Activated CD8-positive, alpha-beta T cell treated with anti-CD3 and anti-CD28 coated beads, Interleukin-2, amount 10 ng/mL, durations not matched to agents 7 days and 5 days (primary cell): ENCODE results near the gene MYL9. TPM values are rescaled to one million over a fixed set of nuclear protein-coding genes. Genes with fewer than 3 reads are reported as not detected.

ENCODE experiments used
- ATAC-seq: fragments of 150-1000 bp; cut with Tn5 transposase; one replicate; pipeline ENCODE4 v1.10.0; 2021; ENCODE audit warnings: moderate library complexity
- CTCF ChIA-PET: fragments of 350-600 bp; sonication (Branson Sonifier 250); formaldehyde crosslinking; loops from one replicate; lab custom pipeline; 2021; ENCODE audit warnings: antibody characterized with exemption; lab: Charles Lee
- POLR2A ChIA-PET: fragments of 350-600 bp; sonication (Branson Sonifier 250); formaldehyde crosslinking; loops from one replicate; lab custom pipeline; 2021; ENCODE audit warnings: antibody characterized with exemption; lab: Charles Lee
- DNase-seq: peaks from one replicate; pipeline ENCODE4 v3.0.0-alpha.2; 2020
- H3K27ac Mint-ChIP-seq: one replicate; pipeline ENCODE4 v1.8.0; 2021; ENCODE audit warnings: mild to moderate bottlenecking, mixed read lengths
- H3K27me3 Mint-ChIP-seq: one replicate; pipeline ENCODE4 v1.8.0; 2021; ENCODE audit warnings: low read depth, mixed read lengths
- H3K36me3 Mint-ChIP-seq: one replicate; pipeline ENCODE4 v1.8.0; 2021; ENCODE audit warnings: low read depth, mixed read lengths
- H3K4me1 Mint-ChIP-seq: one replicate; pipeline ENCODE4 v1.8.0; 2021; ENCODE audit warnings: low read depth, mixed read lengths
- H3K4me3 Mint-ChIP-seq: one replicate; pipeline ENCODE4 v1.8.0; 2021; ENCODE audit warnings: mild to moderate bottlenecking, mixed read lengths
- H3K9me3 Mint-ChIP-seq: one replicate; pipeline ENCODE4 v1.8.0; 2022; ENCODE audit warnings: mixed read lengths; ENCODE audit not compliant: insufficient read depth
- total RNA-seq, 2 experiments: library from RNA; stranded (reverse); gene quantifications; one replicate each; pipeline ENCODE4 v1.2.3, GENCODE V29; 2021

Gene MYL9
- total RNA-seq, 2 experiments from 2014 or later, result 0.18 to 0.31 TPM

- ChIA-PET POLR2A (interaction anchor here (1.7 kb wide), 1 partner anchor 36 kb away, joined by 6 read pairs; no protein-coding TSS in a partner anchor), CTCF (interaction anchor here (1.1 kb wide), 1 partner anchor 285 kb away, joined by 3 read pairs; no protein-coding TSS in a partner anchor)
- Mint-ChIP-seq H3K36me3 (peaks cover 2% of the 10 kb centered on the region), H3K9me3 (no peaks in the 10 kb centered on the region), H3K27me3 (no peaks in the 10 kb centered on the region), H3K27ac (no peak overlapping the region), H3K4me1 (no peaks in the 10 kb centered on the region), H3K4me3 (no peak overlapping the region)
- no peak for ATAC-seq
- no peak for DNase-seq
Observed at GRCh38 chr20:36527331-36528125, 13.8 kb upstream of the MYL9 start.

GRCh38 chr20:36528176-36528874 is 13.0 kb upstream of the MYL9 start:
- Mint-ChIP-seq H3K9me3 (no peaks in the 10 kb centered on the region), H3K27ac (no peak overlapping the region), H3K27me3 (no peaks in the 10 kb centered on the region), H3K36me3 (peaks cover 2% of the 10 kb centered on the region), H3K4me3 (no peak overlapping the region), H3K4me1 (no peaks in the 10 kb centered on the region)
- ChIA-PET POLR2A (interaction anchor here (0.5 to 1.7 kb wide), 2 partner anchors 36 to 80 kb away, joined by 4 to 6 read pairs; no protein-coding TSS in a partner anchor), CTCF (no interaction called here)
- DNase-seq (no peak), ATAC-seq (no peak)

- no peak overlapping the region for H3K4me3 Mint-ChIP-seq
- no peaks in the 10 kb centered on the region for H3K9me3 Mint-ChIP-seq
- H3K27ac Mint-ChIP-seq, result no peak overlapping the region
- H3K4me1 Mint-ChIP-seq, result no peaks in the 10 kb centered on the region
- H3K36me3 Mint-ChIP-seq, result peaks cover 2% of the 10 kb centered on the region
- no peaks in the 10 kb centered on the region for H3K27me3 Mint-ChIP-seq
- no peak for ATAC-seq
- CTCF ChIA-PET, result no interaction called here
- POLR2A ChIA-PET, result interaction anchor here (0.5 to 1.7 kb wide), 2 partner anchors 37 to 80 kb away, joined by 4 to 6 read pairs; no protein-coding TSS in a partner anchor
- no peak for DNase-seq
Observed at GRCh38 chr20:36528875-36529417, 12.4 kb upstream of the MYL9 start.

- no peak overlapping the region for H3K27ac Mint-ChIP-seq
- DNase-seq (no peak), ATAC-seq (no peak)
- no peaks in the 10 kb centered on the region for H3K36me3 Mint-ChIP-seq
- ChIA-PET POLR2A (no interaction called here), CTCF (no interaction called here)
- no peaks in the 10 kb centered on the region for H3K27me3 Mint-ChIP-seq
- no peaks in the 10 kb centered on the region for H3K9me3 Mint-ChIP-seq
- H3K4me1 Mint-ChIP-seq, result no peaks in the 10 kb centered on the region
- no peak overlapping the region for H3K4me3 Mint-ChIP-seq
Observed at GRCh38 chr20:36532388-36532787, 8.9 kb upstream of the MYL9 start.

GRCh38 chr20:36532822-36533221 is 8.5 kb upstream of the MYL9 start:
- Mint-ChIP-seq H3K27ac (no peak overlapping the region), H3K36me3 (no peaks in the 10 kb centered on the region), H3K9me3 (no peaks in the 10 kb centered on the region), H3K27me3 (no peaks in the 10 kb centered on the region), H3K4me3 (no peak overlapping the region), H3K4me1 (no peaks in the 10 kb centered on the region)
- ChIA-PET CTCF (no interaction called here), POLR2A (no interaction called here)
- ATAC-seq (no peak), DNase-seq (no peak)

DNA sequence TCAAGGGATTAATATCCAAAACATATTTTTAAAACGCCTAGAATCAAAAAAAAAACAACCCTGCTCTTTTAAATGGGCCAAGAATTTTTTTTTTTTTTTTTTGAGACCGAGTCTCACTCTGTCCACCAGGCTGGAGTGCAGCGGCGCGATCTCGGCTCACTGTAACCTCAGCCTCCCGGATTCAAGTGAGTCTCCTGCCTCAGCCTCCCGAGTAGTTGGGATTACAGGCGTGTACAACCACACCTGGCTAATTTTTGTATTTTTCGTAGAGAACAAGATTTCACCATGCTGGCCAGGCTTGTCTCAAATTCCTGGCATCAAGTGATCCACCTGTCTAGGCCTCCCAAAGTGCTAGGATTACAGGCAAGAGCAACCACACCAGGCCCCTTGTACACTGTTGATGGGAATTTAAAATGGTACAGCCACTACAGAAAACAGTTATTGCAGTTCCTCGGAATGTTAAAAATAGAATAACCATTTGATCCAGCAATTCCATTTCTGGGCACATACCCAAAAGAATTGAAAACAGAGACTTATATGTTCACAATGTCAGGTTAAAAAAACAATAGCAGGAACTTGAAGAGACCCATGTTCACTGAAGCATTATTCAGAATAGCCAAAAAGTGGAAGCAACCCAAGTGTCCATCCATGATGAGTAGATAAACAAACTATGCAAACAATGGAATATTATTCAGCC is 3.1 kb upstream of the MYL9 start:
- ATAC-seq (no peak), DNase-seq (no peak)
- Mint-ChIP-seq H3K9me3 (no peaks in the 10 kb centered on the region), H3K4me3 (no peak overlapping the region), H3K27me3 (no peaks in the 10 kb centered on the region), H3K4me1 (no peaks in the 10 kb centered on the region), H3K36me3 (no peaks in the 10 kb centered on the region), H3K27ac (no peak overlapping the region)
- ChIA-PET POLR2A (no interaction called here), CTCF (interaction anchor here (0.9 to 1.5 kb wide), 2 partner anchors 32 to 187 kb away, joined by 3 read pairs; no protein-coding TSS in a partner anchor)

DNA sequence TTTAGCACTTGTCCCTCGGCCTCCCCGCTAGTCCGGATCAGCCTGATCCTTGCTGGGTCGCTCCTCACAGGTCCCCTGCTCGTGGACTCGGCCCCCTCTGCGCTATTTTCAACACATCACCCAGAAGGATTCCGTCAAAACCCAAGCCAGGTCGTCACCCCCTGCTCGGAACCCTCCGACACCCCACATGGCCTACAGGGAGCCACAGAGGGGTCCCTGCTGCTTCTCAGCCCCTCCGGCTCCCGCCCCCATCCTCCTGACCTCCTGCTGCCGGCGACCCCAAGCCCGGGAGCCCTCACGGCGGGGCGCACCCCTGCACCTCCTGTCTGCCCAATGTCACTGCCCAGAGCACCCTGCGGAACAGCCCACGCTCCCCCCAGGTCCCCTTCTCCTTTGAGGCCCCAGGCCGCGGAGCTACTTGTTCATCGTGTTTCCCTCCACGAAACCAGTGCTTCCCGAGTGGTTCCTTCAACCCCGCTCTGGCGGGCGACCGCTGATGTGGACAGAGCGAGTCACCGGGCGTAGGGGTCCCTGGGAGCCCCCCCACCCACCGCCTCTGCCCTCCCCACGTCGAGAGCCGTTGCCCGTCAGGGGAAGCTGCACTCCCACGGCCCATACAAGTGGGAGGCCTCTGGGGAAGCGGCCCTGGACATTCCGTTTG is 638 bp upstream of the MYL9 start:
- ChIA-PET POLR2A (no interaction called here), CTCF (no interaction called here)
- DNase-seq (no peak), ATAC-seq (no peak)
- no peak overlapping the region for H3K4me3 Mint-ChIP-seq
- no peak overlapping the region for H3K27ac Mint-ChIP-seq
- no peaks in the 10 kb centered on the region for H3K4me1 Mint-ChIP-seq
- no peaks in the 10 kb centered on the region for H3K36me3 Mint-ChIP-seq
- H3K27me3 Mint-ChIP-seq, result no peaks in the 10 kb centered on the region
- H3K9me3 Mint-ChIP-seq, result no peaks in the 10 kb centered on the region

DNA sequence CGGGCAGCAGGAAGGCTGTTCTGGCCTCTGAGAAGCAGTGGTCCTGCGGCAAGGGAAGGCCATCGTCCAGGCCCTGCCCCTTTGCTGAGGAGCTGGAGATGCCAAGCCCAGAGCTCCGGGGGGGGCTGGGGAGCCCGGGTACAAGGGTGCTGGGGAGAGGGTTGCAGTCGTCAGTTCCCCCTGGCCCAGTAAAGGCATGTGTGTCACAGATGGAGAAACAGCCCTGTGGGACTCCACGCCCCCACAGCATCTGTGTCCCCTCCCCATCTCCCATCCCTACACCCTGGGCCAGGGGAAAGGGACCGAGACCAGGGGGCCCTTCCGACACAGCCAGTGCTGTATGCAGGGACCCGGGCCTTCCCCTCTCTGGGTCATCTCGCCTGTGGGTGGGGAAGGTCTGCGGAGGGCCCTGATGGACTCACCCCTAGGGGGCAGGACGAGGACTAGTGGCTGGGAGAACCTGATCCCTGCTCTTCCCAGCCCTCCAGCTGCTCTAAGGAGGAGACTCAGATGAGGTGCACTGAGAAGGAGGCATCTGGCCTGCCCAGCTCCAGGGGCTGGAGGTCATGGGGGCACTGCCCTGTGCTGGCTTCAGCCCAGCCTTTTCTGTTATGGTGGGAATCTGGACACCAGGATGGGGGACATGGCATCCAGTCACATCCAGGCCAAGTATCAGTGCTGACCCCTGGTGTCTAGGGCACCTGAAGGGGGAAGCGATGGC is 609 bp downstream of the MYL9 start:
- Mint-ChIP-seq H3K27ac (no peak overlapping the region), H3K27me3 (no peaks in the 10 kb centered on the region), H3K9me3 (no peaks in the 10 kb centered on the region), H3K4me1 (peaks cover 4% of the 10 kb centered on the region), H3K36me3 (no peaks in the 10 kb centered on the region), H3K4me3 (no peak overlapping the region)
- ChIA-PET POLR2A (no interaction called here), CTCF (interaction anchor here (1.4 kb wide), 1 partner anchor 64 kb away, joined by 3 read pairs; the partner anchor contains the start of gene RAB5IF)
- peak; percentile 30 for ATAC-seq
- no peak for DNase-seq

DNA sequence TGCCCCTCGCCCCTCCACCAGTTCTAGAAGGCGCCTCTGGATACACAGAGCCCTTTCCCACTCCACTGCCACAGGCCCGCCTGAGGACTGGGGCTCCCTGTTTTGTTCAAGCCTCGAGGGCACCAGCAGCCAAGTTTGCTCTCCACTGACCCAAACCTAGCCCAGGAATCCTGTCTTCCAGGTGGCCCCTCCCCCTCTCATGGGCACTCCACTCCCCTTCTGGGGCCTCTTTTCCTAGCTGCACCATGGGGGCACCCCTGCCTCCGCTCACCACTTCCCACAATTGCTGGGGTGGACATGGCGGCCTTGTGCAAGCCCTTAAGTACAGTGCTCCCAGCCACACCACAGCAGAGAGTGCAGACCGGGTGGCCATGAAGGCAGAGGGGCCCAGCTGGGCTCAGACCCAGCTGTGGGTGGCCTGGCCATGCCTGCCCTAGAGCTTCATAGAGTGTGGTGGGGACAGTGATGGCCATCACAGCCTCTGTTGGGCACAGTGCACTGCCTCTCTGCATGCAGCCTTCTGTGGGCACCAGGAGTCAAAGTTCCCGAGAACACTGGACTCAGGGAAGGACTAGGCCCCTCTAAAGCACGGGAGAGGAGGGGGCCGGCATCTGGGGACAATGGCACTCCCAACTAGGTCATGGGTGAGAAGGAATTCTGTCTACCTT is 1.3 kb downstream of the MYL9 start:
- Mint-ChIP-seq H3K36me3 (no peaks in the 10 kb centered on the region), H3K27ac (no peak overlapping the region), H3K27me3 (no peaks in the 10 kb centered on the region), H3K4me3 (no peak overlapping the region), H3K9me3 (no peaks in the 10 kb centered on the region), H3K4me1 (peaks cover 4% of the 10 kb centered on the region)
- DNase-seq (no peak), ATAC-seq (no peak)
- POLR2A ChIA-PET, result no interaction called here
- CTCF ChIA-PET, result interaction anchor here (1.4 kb wide), 1 partner anchor 63 kb away, joined by 3 read pairs; the partner anchor contains the start of gene RAB5IF
